ENCODE measurements around the gene LRRC51. TPM values are rescaled to one million over a fixed set of nuclear protein-coding genes. Genes with fewer than 3 reads are reported as not detected.
"Not testable (repeated sequence)": the region's sequence is repeated elsewhere in the genome, so short reads cannot be mapped to it uniquely, and the experiment has no call there.

Gene LRRC51
- total RNA-seq, 1 donor from 2014 or later, result 2.6 TPM

DNA sequence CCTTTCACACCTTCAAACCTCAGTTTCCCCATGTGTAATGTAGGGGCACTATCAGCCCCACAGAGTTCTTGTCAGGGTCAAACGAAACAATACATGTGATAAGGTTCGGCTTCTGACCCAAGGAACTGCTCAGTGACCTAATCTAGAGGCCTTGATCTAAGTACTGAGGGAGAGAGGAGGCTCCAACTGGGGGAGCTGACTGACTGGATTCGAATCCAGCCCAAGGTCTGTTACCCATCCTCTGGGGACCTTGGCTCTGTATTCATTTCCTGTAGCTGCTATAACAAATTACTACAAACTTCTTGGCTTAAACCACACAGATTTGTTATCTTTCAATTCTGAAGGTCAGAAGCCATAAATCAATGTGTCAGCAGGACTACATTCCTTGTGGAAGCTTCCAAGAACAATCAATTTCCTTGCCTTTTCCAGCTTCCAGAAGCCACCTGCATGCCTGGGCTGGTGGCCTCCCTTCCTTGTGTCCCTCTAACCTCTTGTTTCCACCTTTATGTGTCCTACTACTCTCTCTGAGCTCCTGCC lies 42.5 kb downstream of the LRRC51 start:
- no peak for DNase-seq (ENCODE audit: low read depth)
- no peak for TF ChIP-seq CTCF (IDR thresholded peaks at IDR 0.05; ENCODE audit: insufficient read depth, low read length, severe bottlenecking)
- FAIRE-seq, result no peak

GRCh38 chr11:72124046-72124445 lies 43.4 kb downstream of the LRRC51 start:
- FAIRE-seq (no peak), DNase-seq (ENCODE audit: low read depth) (no peak)
- peaks cover 1% of the 10 kb centered on the region for H3K36me3 ChIP-seq (ENCODE audit: control insufficient read depth, insufficient read depth, low read length)
- H3K27me3 ChIP-seq (ENCODE audit: control insufficient read depth, insufficient read depth, low read length), result no peaks in the 10 kb centered on the region
- no peak for TF ChIP-seq CTCF (IDR thresholded peaks at IDR 0.05; ENCODE audit: insufficient read depth, low read length, severe bottlenecking)
- no peak overlapping the region for H3K4me3 ChIP-seq (ENCODE audit: low read depth, low read length)

More for the DNA sequence above, 42.5 kb downstream of the LRRC51 start:
- no peaks in the 10 kb centered on the region for H3K27me3 ChIP-seq (ENCODE audit: control insufficient read depth, insufficient read depth, low read length)
- peaks cover 1% of the 10 kb centered on the region for H3K36me3 ChIP-seq (ENCODE audit: control insufficient read depth, insufficient read depth, low read length)
- no peak overlapping the region for H3K4me3 ChIP-seq (ENCODE audit: low read depth, low read length)

DNA sequence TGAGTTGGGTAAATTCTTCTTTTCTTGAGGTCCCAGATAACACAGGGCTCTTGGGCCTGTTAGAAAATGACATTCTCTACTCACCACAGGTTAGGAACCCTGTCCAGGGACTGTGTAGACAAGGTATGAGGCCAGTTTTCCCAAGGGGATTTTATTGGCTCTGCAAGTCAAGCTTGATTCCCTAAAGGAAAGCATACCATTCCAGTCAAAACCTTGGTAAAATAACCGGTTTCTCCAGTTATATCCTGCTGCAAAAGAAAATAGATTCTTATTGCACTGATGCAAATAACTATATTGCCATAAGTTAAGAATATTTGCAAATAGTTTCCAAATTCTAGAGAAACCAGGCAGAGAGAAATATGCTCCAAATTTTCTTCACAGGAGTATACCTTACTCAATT lies 45.3 kb downstream of the LRRC51 start:
- Histone ChIP-seq H3K36me3 (ENCODE audit: control insufficient read depth, insufficient read depth, low read length) (no peaks in the 10 kb centered on the region), H3K27me3 (ENCODE audit: control insufficient read depth, insufficient read depth, low read length) (no peaks in the 10 kb centered on the region), H3K4me3 (ENCODE audit: low read depth, low read length) (no peak overlapping the region)
- no peak for FAIRE-seq
- TF ChIP-seq CTCF (IDR thresholded peaks at IDR 0.05; ENCODE audit: insufficient read depth, low read length, severe bottlenecking), result no peak
- DNase-seq (ENCODE audit: low read depth), result no peak

DNA sequence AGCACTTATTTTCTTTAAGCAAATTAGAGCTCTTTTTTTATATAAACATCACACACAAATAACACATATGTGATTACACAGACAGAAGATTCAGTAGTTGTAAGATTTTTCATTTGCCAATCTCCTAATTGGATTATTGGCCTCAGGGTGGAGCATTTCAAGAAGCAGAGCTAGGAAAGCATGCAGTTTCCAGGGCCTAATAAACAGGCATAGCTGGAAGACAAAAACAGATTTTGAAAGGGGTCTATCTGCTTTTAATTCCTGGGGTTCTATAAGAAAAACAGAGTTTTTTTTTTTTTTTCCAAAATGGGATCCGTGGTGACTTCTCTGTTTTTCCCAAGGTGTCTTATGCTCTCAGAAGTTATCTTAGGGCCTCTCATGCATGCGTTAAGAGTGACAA lies 47.3 kb downstream of the LRRC51 start:
- DNase-seq (ENCODE audit: low read depth), result no peak

GRCh38 chr11:72129381-72129780 lies 48.7 kb downstream of the LRRC51 start:
- no peaks in the 10 kb centered on the region for H3K36me3 ChIP-seq (ENCODE audit: control insufficient read depth, insufficient read depth, low read length)
- FAIRE-seq, result no peak
- H3K4me3 ChIP-seq (ENCODE audit: low read depth, low read length), result no peak overlapping the region
- H3K27me3 ChIP-seq (ENCODE audit: control insufficient read depth, insufficient read depth, low read length), result no peaks in the 10 kb centered on the region
- TF ChIP-seq CTCF (IDR thresholded peaks at IDR 0.05; ENCODE audit: insufficient read depth, low read length, severe bottlenecking), result no peak
- DNase-seq (ENCODE audit: low read depth), result no peak

More for the DNA sequence above, 47.3 kb downstream of the LRRC51 start:
- H3K4me3 ChIP-seq (ENCODE audit: low read depth, low read length), result no peak overlapping the region
- FAIRE-seq, result no peak
- no peak for TF ChIP-seq CTCF (IDR thresholded peaks at IDR 0.05; ENCODE audit: insufficient read depth, low read length, severe bottlenecking)
- no peaks in the 10 kb centered on the region for H3K36me3 ChIP-seq (ENCODE audit: control insufficient read depth, insufficient read depth, low read length)
- no peaks in the 10 kb centered on the region for H3K27me3 ChIP-seq (ENCODE audit: control insufficient read depth, insufficient read depth, low read length)

GRCh38 chr11:72132646-72133045 lies 52.0 kb downstream of the LRRC51 start:
- DNase-seq (ENCODE audit: low read depth) (no peak), FAIRE-seq (no peak)
- Histone ChIP-seq H3K36me3 (ENCODE audit: control insufficient read depth, insufficient read depth, low read length) (no peaks in the 10 kb centered on the region), H3K4me3 (ENCODE audit: low read depth, low read length) (no peak overlapping the region), H3K27me3 (ENCODE audit: control insufficient read depth, insufficient read depth, low read length) (no peaks in the 10 kb centered on the region)
- TF ChIP-seq CTCF (IDR thresholded peaks at IDR 0.05; ENCODE audit: insufficient read depth, low read length, severe bottlenecking), result no peak

DNA sequence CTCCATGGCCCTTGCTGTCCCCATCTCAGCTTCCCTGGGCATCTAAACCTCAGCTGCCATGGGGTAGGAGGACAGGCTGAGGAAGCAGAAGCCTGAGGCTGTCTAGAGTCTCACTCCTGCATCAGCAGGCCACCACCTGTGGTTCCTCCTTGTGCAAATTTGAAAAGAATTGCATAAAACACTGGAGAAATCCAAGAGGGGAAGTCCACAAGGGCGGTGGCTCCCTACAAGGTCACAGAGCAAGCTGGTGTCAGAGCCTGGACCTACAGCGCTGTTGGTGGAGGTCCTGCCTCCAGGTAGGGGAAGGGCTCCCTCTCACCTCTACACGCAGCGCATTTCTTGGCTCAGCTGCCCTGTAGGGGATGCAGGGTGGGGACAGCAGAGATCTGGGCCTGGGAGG lies 54.8 kb downstream of the LRRC51 start, which contains the start of gene FOLR3:
Gene FOLR3, plus strand, starts transcription at position 253 of the 400 bp plus-strand sequence. CDS start 228 bp downstream, outside the sequence.
- not testable (repeated sequence) for H3K36me3 ChIP-seq (ENCODE audit: control insufficient read depth, insufficient read depth, low read length); FAIRE-seq; DNase-seq (ENCODE audit: low read depth); H3K27me3 ChIP-seq (ENCODE audit: control insufficient read depth, insufficient read depth, low read length); H3K4me3 ChIP-seq (ENCODE audit: low read depth, low read length)

Measured in bronchial epithelial cell (primary cell).